Lung (tissue), 12 donors: ENCODE data around the gene YJU2. TPM values are rescaled to one million over a fixed set of nuclear protein-coding genes. Genes with fewer than 3 reads are reported as not detected.

ENCODE experiments used
- ATAC-seq: fragments of 200-7000 bp; cut with Tn5 transposase; one replicate; pipeline ENCODE4 v1.9.1; 2020; ENCODE audit warnings: moderate number of reproducible peaks; ENCODE audit not compliant: insufficient read depth, low FRiP score
- DNase-seq, 3 donors: peaks; one replicate each; pipeline ENCODE4 v3.0.0-alpha.2; 2013 to 2017
- H3K27ac ChIP-seq, 2 donors: one replicate each; pipeline ENCODE4 v1.5.1; 2013; ENCODE audit warnings: mild to moderate bottlenecking in 2 of 2, moderate library complexity in 2 of 2, control low read depth in 1 of 2, inconsistent platforms in 1 of 2, low read depth in 1 of 2, low read length in 1 of 2
- H3K27me3 ChIP-seq, 3 donors: one replicate each; pipeline ENCODE4 v1.5.1; 2013; ENCODE audit warnings: low read length in 2 of 3; ENCODE audit not compliant: control insufficient read depth in 3 of 3, insufficient read depth in 3 of 3
- H3K36me3 ChIP-seq, 4 donors: one replicate each; pipeline ENCODE4 v1.5.1; 2013; ENCODE audit warnings: low read length in 4 of 4, mild to moderate bottlenecking in 1 of 4, moderate library complexity in 1 of 4; ENCODE audit not compliant: control insufficient read depth in 4 of 4, insufficient read depth in 4 of 4
- H3K4me1 ChIP-seq, 5 donors: one replicate each; pipeline ENCODE4 v1.5.1; 2013; ENCODE audit warnings: low read length in 5 of 5, mild to moderate bottlenecking in 2 of 5, moderate library complexity in 1 of 5; ENCODE audit not compliant: control insufficient read depth in 5 of 5, insufficient read depth in 5 of 5
- H3K4me3 ChIP-seq: one replicate; pipeline ENCODE4 v1.5.1; 2013; ENCODE audit warnings: mild to moderate bottlenecking, control low read depth, moderate library complexity
- H3K9ac ChIP-seq, 2 donors: one replicate each; pipeline ENCODE4 v1.5.1; 2013; ENCODE audit warnings: low read length in 2 of 2, control low read depth in 1 of 2; ENCODE audit not compliant: insufficient read depth in 1 of 2
- H3K9me3 ChIP-seq, 4 donors: one replicate each; pipeline ENCODE4 v1.5.1; 2013; ENCODE audit warnings: low read length in 3 of 4, mild to moderate bottlenecking in 1 of 4, moderate library complexity in 1 of 4; ENCODE audit not compliant: control insufficient read depth in 4 of 4, insufficient read depth in 3 of 4
- WGBS, 2 donors: extraction: QIAGEN DNeasy Blood & Tissue Kit; methylation state at CpG; one replicate each; pipeline ENCODE4 v1.1.7; 2013; 5-methylcytosine and 5-hydroxymethylcytosine counted together
- polyA plus RNA-seq, 2 donors: library from polyadenylated mRNA; stranded (reverse); fragments of 200-250 nt; gene quantifications; one replicate each; pipeline ENCODE4 v1.2.1, GENCODE V29; 2013
- total RNA-seq, 2 donors: library from RNA; depleted of rRNA in 1 of 2; stranded (reverse); fragments of >200 nt in 1 of 2; gene quantifications; one replicate each; pipeline ENCODE4 v1.2.1, GENCODE V29; 2014 to 2021
- TF ChIP-seq, protein P1 (sequence below): IDR thresholded peaks from 2 replicates; pipeline ENCODE4 v1.5.1; 2012; ENCODE audit warnings: mild to moderate bottlenecking; ENCODE audit errors: control extremely low read depth, extremely low read depth
- donor health status: control.
- donor health status: control.
- donor health status: Bipolar disorder and iron deficiency.
- donor health status: healthy.
- donor health status: DM: yes; HTN: yes; CAD: no.

YJU2 gene
- total and polyA plus RNA-seq, 4 donors = 11.2 to 44.2 (median 26.5) TPM

- Histone ChIP-seq H3K4me1 (peaks cover 0 to 2% (median 0%) of the 10 kb centered on the region in 5 donors), H3K9ac (no peak overlapping the region), H3K27ac (no peak overlapping the region), H3K4me3 (no peak overlapping the region), H3K27me3 (peaks cover 12 to 20% (median 14%) of the 10 kb centered on the region in 3 donors), H3K36me3 (no peaks in the 10 kb centered on the region), H3K9me3 (peaks cover 0 to 2% (median 0%) of the 10 kb centered on the region in 4 donors)
- TF ChIP-seq, protein P1, sequence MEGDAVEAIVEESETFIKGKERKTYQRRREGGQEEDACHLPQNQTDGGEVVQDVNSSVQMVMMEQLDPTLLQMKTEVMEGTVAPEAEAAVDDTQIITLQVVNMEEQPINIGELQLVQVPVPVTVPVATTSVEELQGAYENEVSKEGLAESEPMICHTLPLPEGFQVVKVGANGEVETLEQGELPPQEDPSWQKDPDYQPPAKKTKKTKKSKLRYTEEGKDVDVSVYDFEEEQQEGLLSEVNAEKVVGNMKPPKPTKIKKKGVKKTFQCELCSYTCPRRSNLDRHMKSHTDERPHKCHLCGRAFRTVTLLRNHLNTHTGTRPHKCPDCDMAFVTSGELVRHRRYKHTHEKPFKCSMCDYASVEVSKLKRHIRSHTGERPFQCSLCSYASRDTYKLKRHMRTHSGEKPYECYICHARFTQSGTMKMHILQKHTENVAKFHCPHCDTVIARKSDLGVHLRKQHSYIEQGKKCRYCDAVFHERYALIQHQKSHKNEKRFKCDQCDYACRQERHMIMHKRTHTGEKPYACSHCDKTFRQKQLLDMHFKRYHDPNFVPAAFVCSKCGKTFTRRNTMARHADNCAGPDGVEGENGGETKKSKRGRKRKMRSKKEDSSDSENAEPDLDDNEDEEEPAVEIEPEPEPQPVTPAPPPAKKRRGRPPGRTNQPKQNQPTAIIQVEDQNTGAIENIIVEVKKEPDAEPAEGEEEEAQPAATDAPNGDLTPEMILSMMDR = no peak
- DNase-seq = no peak
- no peak for ATAC-seq
- 85 to 92% methylated on average over 4 of the region's 4 CpGs for WGBS, 2 donors
These were observed 45.1 kb upstream of the YJU2 start for GRCh38 chr19:4201798-4202197.

- Histone ChIP-seq H3K36me3 (no peaks in the 10 kb centered on the region), H3K27ac (no peak overlapping the region), H3K4me1 (no peaks in the 10 kb centered on the region), H3K9me3 (peaks cover 0 to 4% (median 0%) of the 10 kb centered on the region in 4 donors), H3K4me3 (no peak overlapping the region), H3K27me3 (no peaks in the 10 kb centered on the region), H3K9ac (no peak overlapping the region)
- DNase-seq = no peak
- ATAC-seq = no peak
- TF ChIP-seq, protein P1 = no peak
- WGBS, 2 donors = 84 to 86% methylated on average over 10 of the region's 10 CpGs
These were observed 39.9 kb upstream of the YJU2 start for GRCh38 chr19:4206818-4207484.

DNA sequence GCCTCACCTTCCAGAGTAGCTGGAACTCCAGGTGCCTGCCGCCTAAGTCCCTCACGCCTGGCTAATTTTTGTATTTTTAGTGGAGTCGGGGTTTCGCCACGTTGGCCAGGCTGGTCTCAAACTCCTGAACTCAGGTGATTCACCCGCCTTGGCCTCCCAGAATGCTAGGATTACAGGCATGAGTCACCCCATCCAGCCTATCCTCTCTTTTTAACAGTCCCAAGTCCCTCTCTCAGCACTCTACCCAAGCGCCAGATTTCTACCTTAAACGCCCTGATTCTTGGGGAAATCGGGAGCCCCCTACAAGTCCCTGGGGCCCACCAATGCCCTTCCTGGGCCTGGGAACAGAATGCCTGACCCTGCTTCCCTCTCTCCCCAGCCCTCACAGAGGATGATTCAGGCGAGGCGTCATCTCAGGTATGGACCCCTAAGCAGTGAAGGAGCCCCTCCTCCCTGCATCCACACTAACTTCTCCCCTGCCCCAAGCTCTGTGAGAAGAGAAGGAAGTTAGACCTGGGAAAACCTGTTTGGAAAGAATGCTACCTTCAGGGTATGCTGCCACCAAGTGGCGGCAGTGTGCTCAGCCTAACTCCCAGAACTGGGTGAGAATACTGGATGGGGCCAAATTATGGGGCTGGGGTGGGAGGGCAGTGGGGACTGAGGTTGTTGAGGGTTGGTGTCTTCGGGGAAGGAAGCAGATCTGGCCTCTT, 38.3 kb upstream of the YJU2 start:
- Histone ChIP-seq H3K36me3 (no peaks in the 10 kb centered on the region), H3K9ac (no peak overlapping the region), H3K4me3 (no peak overlapping the region), H3K4me1 (no peaks in the 10 kb centered on the region), H3K27me3 (peaks cover 0 to 3% (median 0%) of the 10 kb centered on the region in 3 donors), H3K9me3 (peaks cover 0 to 4% (median 0%) of the 10 kb centered on the region in 4 donors), H3K27ac (no peak overlapping the region)
- DNase-seq (no peak), ATAC-seq (no peak)
- TF ChIP-seq, protein P1 = no peak
- 79 to 85% methylated on average over 13 of the region's 13 CpGs for WGBS, 2 donors
